ENCODE measurements around the gene SERTAD1.

DNA sequence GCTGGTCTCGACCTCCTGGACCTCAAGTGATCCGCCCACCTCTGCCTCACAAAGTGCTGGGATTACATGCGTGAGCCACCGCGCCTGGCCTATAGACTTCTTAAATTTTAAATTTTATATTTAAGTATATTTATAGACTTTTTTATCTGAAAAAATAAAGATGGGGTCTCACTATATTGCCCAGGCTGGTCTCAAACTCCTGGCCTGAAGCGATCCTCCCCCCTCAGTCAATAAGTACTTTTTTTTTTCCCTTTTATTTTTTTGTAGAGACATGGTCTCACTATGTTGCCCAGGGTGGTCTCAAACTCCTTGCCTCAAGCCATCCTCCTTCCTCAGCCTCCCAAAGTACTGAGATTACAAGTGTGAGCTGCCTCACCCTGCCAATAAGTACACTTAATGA is 1.9 kb downstream of the SERTAD1 start:
- TF ChIP-seq, protein P1, sequence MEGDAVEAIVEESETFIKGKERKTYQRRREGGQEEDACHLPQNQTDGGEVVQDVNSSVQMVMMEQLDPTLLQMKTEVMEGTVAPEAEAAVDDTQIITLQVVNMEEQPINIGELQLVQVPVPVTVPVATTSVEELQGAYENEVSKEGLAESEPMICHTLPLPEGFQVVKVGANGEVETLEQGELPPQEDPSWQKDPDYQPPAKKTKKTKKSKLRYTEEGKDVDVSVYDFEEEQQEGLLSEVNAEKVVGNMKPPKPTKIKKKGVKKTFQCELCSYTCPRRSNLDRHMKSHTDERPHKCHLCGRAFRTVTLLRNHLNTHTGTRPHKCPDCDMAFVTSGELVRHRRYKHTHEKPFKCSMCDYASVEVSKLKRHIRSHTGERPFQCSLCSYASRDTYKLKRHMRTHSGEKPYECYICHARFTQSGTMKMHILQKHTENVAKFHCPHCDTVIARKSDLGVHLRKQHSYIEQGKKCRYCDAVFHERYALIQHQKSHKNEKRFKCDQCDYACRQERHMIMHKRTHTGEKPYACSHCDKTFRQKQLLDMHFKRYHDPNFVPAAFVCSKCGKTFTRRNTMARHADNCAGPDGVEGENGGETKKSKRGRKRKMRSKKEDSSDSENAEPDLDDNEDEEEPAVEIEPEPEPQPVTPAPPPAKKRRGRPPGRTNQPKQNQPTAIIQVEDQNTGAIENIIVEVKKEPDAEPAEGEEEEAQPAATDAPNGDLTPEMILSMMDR (IDR thresholded peaks at IDR 0.05 in 8 of 11, conservative IDR thresholded peaks at IDR 0.05 in 3 of 11) = no peak
- TF ChIP-seq POLR2A (IDR thresholded peaks at IDR 0.05) (no peak), POLR2AphosphoS5 (IDR thresholded peaks at IDR 0.05) (no peak)
